ENCODE results near the gene ZNF343. TPM values are rescaled to one million over a fixed set of nuclear protein-coding genes. Genes with fewer than 3 reads are reported as not detected.

The ZNF343 gene
- total RNA-seq, 1 donor from 2014 or later, result 0.64 TPM

DNA sequence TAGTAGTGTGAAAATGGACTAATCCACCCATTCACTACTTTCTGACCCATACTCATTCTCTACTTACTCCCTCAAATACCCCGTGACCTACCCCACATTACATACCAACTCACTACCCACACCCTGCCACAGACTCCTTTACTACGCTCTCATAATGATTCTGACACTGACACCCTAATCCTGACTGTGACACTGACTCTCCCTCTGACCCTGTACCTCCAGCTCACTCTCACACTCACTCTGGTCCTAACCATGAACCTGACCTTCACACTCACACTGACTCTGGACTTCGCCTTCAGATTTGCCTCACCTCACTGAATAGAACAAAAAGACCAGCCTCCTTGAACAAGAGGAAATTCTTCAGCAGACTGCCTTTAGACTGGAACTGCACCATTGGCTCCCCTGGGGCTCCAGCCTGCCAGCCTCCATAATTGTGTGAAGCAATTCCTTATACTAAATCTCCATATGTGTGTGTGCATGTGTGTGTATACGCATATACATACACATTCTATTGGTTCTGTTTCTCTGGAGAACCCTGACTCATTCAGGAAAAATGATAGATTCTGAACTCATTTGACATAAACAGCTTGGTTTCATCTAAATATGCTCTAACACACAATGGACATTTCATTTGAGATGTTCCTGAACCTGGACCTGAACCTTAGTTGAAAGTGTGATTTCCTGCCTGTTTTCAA lies 10.5 kb upstream of the ZNF343 start:
- Histone ChIP-seq H3K36me3 (no peaks in the 10 kb centered on the region), H3K4me3 (no peak overlapping the region), H3K4me1 (peaks cover 0 to 3% of the 10 kb centered on the region in 2 donors), H3K27ac (no peak overlapping the region), H3K9me3 (no peaks in the 10 kb centered on the region), H3K27me3 (no peaks in the 10 kb centered on the region)
- intact Hi-C loops (cut with DNase I), result no loop called here
- no peak for DNase-seq (ENCODE audit: low spot score in 2 of 2)
- TF ChIP-seq, protein P1, sequence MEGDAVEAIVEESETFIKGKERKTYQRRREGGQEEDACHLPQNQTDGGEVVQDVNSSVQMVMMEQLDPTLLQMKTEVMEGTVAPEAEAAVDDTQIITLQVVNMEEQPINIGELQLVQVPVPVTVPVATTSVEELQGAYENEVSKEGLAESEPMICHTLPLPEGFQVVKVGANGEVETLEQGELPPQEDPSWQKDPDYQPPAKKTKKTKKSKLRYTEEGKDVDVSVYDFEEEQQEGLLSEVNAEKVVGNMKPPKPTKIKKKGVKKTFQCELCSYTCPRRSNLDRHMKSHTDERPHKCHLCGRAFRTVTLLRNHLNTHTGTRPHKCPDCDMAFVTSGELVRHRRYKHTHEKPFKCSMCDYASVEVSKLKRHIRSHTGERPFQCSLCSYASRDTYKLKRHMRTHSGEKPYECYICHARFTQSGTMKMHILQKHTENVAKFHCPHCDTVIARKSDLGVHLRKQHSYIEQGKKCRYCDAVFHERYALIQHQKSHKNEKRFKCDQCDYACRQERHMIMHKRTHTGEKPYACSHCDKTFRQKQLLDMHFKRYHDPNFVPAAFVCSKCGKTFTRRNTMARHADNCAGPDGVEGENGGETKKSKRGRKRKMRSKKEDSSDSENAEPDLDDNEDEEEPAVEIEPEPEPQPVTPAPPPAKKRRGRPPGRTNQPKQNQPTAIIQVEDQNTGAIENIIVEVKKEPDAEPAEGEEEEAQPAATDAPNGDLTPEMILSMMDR (IDR thresholded peaks at IDR 0.05), result no peak

DNA sequence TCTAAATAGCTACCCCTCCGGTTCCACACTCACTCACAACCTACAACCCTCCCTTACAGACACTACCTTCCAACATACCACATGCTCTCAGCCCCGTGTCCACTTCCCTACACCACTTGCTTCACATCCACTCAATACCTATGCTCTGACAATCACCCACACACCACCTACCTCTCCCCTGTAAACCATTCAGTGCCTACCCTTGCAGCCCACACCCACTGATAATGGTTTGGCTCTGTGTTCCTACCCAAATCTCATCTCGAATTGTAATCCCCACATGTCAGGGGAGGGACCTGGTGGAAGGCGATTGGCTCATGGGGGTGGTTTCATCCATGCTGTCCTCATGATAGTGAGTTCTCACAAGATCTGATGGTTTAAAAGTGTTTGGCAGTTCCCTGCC lies 9.8 kb upstream of the ZNF343 start:
- no peak for DNase-seq (ENCODE audit: low spot score in 2 of 2)
- no peaks in the 10 kb centered on the region for H3K27me3 ChIP-seq
- no peak overlapping the region for H3K27ac ChIP-seq
- TF ChIP-seq, protein P1 (IDR thresholded peaks at IDR 0.05), result no peak
- intact Hi-C loops (cut with DNase I), result no loop called here
- H3K4me3 ChIP-seq, result no peak overlapping the region
- no peaks in the 10 kb centered on the region for H3K36me3 ChIP-seq
- H3K9me3 ChIP-seq, result no peaks in the 10 kb centered on the region
- no peaks in the 10 kb centered on the region for H3K4me1 ChIP-seq

DNA sequence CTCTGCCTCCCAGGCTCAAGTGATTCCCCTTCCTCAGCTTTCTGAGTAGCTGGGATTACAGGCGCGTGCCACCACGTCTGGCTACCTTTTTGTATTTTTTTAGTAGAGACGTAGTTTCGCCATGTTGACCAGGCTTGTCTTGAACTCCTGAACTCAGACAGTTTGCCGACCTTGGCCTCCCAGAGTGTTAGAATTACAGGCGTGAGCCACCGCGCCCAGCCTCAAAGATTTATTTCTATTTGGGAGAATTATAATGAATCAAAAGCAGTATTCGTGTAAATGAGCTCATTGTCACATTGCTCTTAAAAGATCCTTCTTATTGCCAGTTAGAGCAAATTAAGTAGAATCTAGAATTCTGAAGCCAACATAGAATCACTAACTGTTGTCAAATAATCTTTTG lies 9.4 kb upstream of the ZNF343 start:
- Histone ChIP-seq H3K36me3 (no peaks in the 10 kb centered on the region), H3K27me3 (no peaks in the 10 kb centered on the region), H3K4me1 (no peaks in the 10 kb centered on the region), H3K4me3 (no peak overlapping the region), H3K9me3 (no peaks in the 10 kb centered on the region), H3K27ac (no peak overlapping the region)
- TF ChIP-seq, protein P1 (IDR thresholded peaks at IDR 0.05), result no peak
- intact Hi-C loops (cut with DNase I), result no loop called here
- no peak for DNase-seq (ENCODE audit: low spot score in 2 of 2)

DNA sequence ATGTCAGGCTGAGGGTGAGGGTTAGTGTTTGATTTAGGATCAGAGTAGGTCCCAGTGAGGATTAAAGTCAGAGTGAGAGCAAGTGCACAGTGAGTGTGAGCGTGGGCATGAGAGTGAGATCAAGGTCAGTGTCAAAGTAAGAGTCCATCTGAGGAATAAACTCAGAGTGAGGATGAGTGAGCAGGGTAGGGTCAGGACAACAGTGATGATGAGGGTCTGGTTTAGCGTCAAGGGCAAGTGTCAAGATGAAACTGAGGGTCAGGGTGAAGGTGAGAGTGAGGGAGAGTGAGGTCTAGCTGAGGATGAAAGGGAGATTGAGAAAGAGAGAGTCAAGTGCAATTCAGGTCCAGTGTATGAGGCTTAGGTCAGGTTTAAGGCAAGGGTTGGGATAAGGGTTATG lies 7.7 kb upstream of the ZNF343 start:
- no peak for DNase-seq (ENCODE audit: low spot score in 2 of 2)

DNA sequence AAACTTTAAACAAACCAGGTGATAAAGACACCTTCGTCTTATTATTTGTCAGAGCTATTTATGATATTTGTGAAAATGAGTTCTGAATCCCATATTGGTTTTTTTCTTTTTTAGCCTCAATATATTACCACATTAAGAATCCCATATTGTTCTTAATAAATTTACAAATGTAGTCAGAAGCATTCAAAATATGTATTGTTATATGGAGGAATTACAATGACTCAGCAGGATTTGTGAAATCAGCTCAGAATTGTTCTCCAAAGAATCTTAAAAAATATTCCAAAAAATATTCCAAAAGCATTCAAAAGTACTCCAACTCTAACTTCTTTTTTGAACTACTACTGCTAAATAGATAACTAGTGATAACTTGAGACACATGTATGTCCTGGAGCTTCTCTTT lies 6.5 kb upstream of the ZNF343 start:
- intact Hi-C loops (cut with DNase I), result no loop called here

More for the DNA sequence above, 7.7 kb upstream of the ZNF343 start:
- TF ChIP-seq, protein P1 (IDR thresholded peaks at IDR 0.05), result no peak
- no peak overlapping the region for H3K27ac ChIP-seq
- H3K9me3 ChIP-seq, result no peaks in the 10 kb centered on the region
- intact Hi-C loops (cut with DNase I), result no loop called here
- H3K4me1 ChIP-seq, result no peaks in the 10 kb centered on the region
- no peaks in the 10 kb centered on the region for H3K36me3 ChIP-seq
- H3K27me3 ChIP-seq, result no peaks in the 10 kb centered on the region
- H3K4me3 ChIP-seq, result no peak overlapping the region

More for the DNA sequence above, 6.5 kb upstream of the ZNF343 start:
- TF ChIP-seq, protein P1 (IDR thresholded peaks at IDR 0.05), result no peak
- H3K9me3 ChIP-seq, result no peaks in the 10 kb centered on the region
- no peak overlapping the region for H3K4me3 ChIP-seq
- H3K27ac ChIP-seq, result no peak overlapping the region
- no peaks in the 10 kb centered on the region for H3K36me3 ChIP-seq
- DNase-seq (ENCODE audit: low spot score in 2 of 2), result no peak
- H3K4me1 ChIP-seq, result no peaks in the 10 kb centered on the region
- no peaks in the 10 kb centered on the region for H3K27me3 ChIP-seq
